PFSK-1 (cell line): Measurements from ENCODE around the gene LYSMD3.

Experiments used
- FOXP2 ChIP-seq: optimal IDR thresholded peaks from 2 replicates; pipeline ENCODE3; 2011; ENCODE audit warnings: borderline replicate concordance, control low read depth, inconsistent platforms; ENCODE audit not compliant: insufficient read depth; ENCODE audit errors: extremely low read length, extremely low read depth
- POLR2AphosphoS5 ChIP-seq: IDR thresholded peaks from 2 replicates; pipeline ENCODE4 v1.6.1; 2012; ENCODE audit warnings: low read depth, mild to moderate bottlenecking, control low read depth, low read length, moderate library complexity
- REST ChIP-seq, 2 experiments: IDR thresholded peaks; 2 replicates each; pipeline versions ENCODE4 v1.6.1 to v1.8.0; 2011 to 2012; ENCODE audit warnings: low read depth in 2 of 2, low read length in 2 of 2, control low read depth in 1 of 2, inconsistent platforms in 1 of 2, mild to moderate bottlenecking in 1 of 2, moderate library complexity in 1 of 2; ENCODE audit not compliant: insufficient read depth in 1 of 2
- SIN3A ChIP-seq: IDR thresholded peaks from 2 replicates; pipeline ENCODE4 v1.6.1; 2012; ENCODE audit warnings: mild to moderate bottlenecking, low read length, moderate library complexity, borderline replicate concordance; ENCODE audit not compliant: insufficient read depth
- TAF1 ChIP-seq: IDR thresholded peaks from 2 replicates; pipeline ENCODE4 v1.6.1; 2012; ENCODE audit warnings: low read length, control low read depth, borderline replicate concordance; ENCODE audit not compliant: insufficient read depth

The LYSMD3 gene

DNA sequence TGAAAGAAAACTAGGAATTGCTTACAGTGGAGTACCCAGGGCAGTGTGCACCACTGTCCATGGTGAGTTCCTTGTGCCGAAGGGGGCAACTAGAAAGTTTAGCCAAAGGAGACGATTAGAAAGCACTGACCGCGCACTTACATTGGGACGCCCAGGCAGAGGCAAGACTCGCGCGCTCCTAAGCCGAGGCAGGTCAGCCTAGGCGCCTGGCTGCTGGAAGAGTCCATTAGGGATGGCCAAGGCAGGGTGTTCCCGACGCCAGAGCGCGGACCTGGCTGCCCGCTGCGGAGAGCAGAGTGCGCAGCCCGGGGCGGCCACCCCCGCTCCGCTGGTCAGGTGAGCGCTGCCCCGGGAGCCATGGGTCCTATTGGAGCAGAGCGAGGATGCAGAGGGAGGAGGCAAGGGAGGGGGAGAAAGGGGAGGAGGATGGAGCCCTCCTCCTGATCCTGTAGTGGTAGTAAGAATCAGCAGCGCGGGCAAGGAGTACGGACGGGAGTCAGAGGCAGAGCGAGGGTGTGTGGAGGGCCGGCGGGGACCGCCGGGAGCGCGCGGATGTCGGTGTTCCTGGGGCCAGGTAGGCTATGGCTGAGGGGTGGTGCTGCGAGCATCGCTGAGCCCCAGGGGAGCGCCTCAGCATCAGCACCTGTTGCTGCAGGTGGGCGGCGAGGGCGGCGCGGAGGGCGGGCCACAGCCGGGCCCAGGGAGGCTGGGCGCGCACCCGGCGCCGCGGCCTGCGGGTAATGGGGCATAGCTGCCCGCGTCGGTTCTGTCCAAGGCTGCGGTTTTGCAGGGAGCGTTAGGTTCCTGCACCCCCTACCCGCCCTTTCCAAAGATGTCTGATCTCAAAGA is 29.2 kb upstream of the LYSMD3 start, which contains the start of gene ADGRV1:
Gene ADGRV1 (plus strand): TSS at position 454 of the 849 bp plus-strand sequence. CDS start 99 bp downstream, at position 553.
- no peak for TF ChIP-seq FOXP2
- TF ChIP-seq SIN3A = no peak
- TF ChIP-seq TAF1 = no peak
- TF ChIP-seq POLR2AphosphoS5 = no peak
- TF ChIP-seq REST (IDR thresholded peaks at IDR 0.05; ENCODE audit: insufficient read depth in 1 of 2, low read depth in 2 of 2, low read length in 2 of 2) = no peak

- TF ChIP-seq TAF1 = no peak
- TF ChIP-seq FOXP2 = no peak
- TF ChIP-seq SIN3A = no peak
- TF ChIP-seq POLR2AphosphoS5 = no peak
- TF ChIP-seq REST (IDR thresholded peaks at IDR 0.05; ENCODE audit: insufficient read depth in 1 of 2, low read depth in 2 of 2, low read length in 2 of 2) = no peak
Measured at GRCh38 chr5:90557871-90558270, 28.5 kb upstream of the LYSMD3 start.

GRCh38 chr5:90557391-90557790 is 28.0 kb upstream of the LYSMD3 start:
- TF ChIP-seq FOXP2 = no peak
- TF ChIP-seq REST (IDR thresholded peaks at IDR 0.05; ENCODE audit: insufficient read depth in 1 of 2, low read depth in 2 of 2, low read length in 2 of 2) = no peak
- no peak for TF ChIP-seq POLR2AphosphoS5
- TF ChIP-seq TAF1 = no peak
- no peak for TF ChIP-seq SIN3A

DNA sequence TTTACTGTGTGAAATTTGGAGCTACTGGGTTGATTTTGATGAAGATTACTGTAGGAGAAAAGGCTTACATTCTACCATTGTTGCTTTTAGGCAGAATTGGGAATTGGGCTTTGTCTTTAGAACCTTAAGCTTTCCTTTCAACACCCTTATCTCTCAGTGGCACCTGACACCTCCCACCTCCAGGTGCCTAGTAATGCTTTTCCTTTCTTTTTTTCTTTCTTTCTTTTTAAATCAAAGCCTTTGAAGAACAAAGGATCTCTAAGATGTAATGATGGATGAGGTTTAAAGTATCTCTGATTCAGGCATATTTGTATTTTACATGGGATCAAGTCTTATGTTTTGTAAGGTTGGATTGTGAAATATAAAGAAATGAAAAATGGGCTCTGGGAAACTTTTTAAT is 26.3 kb upstream of the LYSMD3 start:
- TF ChIP-seq SIN3A (no peak), REST (IDR thresholded peaks at IDR 0.05; ENCODE audit: insufficient read depth in 1 of 2, low read depth in 2 of 2, low read length in 2 of 2) (no peak), TAF1 (no peak), POLR2AphosphoS5 (no peak), FOXP2 (no peak)

DNA sequence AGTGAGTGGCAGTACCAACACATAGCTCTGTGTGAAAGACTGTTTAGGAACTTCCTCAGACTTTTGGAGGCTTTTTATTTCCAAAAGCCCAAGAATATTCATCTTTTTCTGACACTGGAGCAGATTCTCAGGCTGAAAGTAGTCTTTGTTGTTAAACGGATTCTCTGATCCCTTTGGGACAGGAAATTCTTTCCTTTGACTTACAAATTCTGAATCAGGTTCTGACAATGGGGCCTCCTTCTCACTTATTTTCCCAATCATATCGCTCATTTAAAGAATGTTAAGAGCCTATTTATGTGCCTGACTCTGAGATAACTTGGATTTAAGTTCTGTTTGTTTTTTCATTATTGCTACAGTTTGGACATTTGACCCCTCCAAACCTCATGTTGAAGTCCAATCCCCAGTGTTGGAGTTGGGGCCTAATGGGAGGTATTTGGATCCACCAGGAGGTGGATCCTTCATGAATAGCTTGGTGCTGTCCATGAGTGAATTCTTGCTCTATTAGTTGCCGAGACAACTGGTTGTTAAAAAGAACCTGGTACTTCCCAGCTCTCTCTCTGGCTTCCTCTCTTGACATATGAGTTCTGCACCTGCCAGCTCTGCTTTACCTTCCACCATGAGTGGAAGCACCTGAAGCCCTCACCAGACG is 25.1 kb upstream of the LYSMD3 start:
- TF ChIP-seq SIN3A (no peak), TAF1 (no peak), POLR2AphosphoS5 (no peak), REST (IDR thresholded peaks at IDR 0.05; ENCODE audit: insufficient read depth in 1 of 2, low read depth in 2 of 2, low read length in 2 of 2) (no peak), FOXP2 (no peak)
